Activated CD4-positive, alpha-beta T cell treated with anti-CD3 and anti-CD28 coated beads for 36 hours (primary cell): ENCODE measurements around the gene MAP3K4. TPM values are rescaled to one million over a fixed set of nuclear protein-coding genes. Genes with fewer than 3 reads are reported as not detected.
A peak's percentile ranks its signal among the peaks of the same experiment; 100 is the strongest.

Experiments used
- ATAC-seq: fragments of 200-7000 bp; cut with Tn5 transposase; one replicate; pipeline ENCODE4 v1.10.0; 2021; ENCODE audit warnings: mild to moderate bottlenecking, moderate library complexity
- CTCF ChIA-PET: fragments of 350-600 bp; sonication (Branson Sonifier 250); formaldehyde crosslinking; loops from one replicate; lab custom pipeline; 2021; ENCODE audit warnings: antibody characterized with exemption; lab: Charles Lee
- POLR2A ChIA-PET: fragments of 350-600 bp; sonication (Branson Sonifier 250); formaldehyde crosslinking; loops from one replicate; lab custom pipeline; 2021; ENCODE audit warnings: antibody characterized with exemption, inconsistent platforms; lab: Charles Lee
- DNase-seq: peaks from one replicate; pipeline ENCODE4 v3.0.0-alpha.2; 2020
- H3K27ac Mint-ChIP-seq: one replicate; pipeline ENCODE4 v1.8.0; 2021; ENCODE audit warnings: mixed read lengths
- H3K27me3 Mint-ChIP-seq: one replicate; pipeline ENCODE4 v1.8.0; 2021; ENCODE audit warnings: mixed read lengths
- H3K36me3 Mint-ChIP-seq: one replicate; pipeline ENCODE4 v1.8.0; 2021; ENCODE audit warnings: low read depth, mixed read lengths
- H3K4me1 Mint-ChIP-seq: one replicate; pipeline ENCODE4 v1.8.0; 2021; ENCODE audit warnings: mixed read lengths
- H3K4me3 Mint-ChIP-seq: one replicate; pipeline ENCODE4 v1.8.0; 2021; ENCODE audit warnings: mild to moderate bottlenecking, moderate library complexity, mixed read lengths
- H3K9me3 Mint-ChIP-seq: one replicate; pipeline ENCODE4 v1.8.0; 2021; ENCODE audit warnings: low read depth, mixed read lengths
- intact Hi-C, 2 experiments: fragments of 100-400 bp; cut with DNase I in 1 of 2; cut with micrococcal nuclease in 1 of 2; formaldehyde crosslinking; loops; one replicate each; pipeline versions ENCODE4 v1.14.2 to v1.15.1; 2022 to 2024; cut with DNase I, micrococcal nuclease
- total RNA-seq, 2 experiments: library from RNA; stranded (reverse); gene quantifications; one replicate each; pipeline ENCODE4 v1.2.3, GENCODE V29; 2021

MAP3K4 gene
- total RNA-seq, 2 experiments from 2014 or later = 45.3 to 61.2 TPM

GRCh38 chr6:161128680-161129196, 137.2 kb downstream of the MAP3K4 start:
- Mint-ChIP-seq H3K27ac (peak overlapping the region; percentile 89), H3K4me1 (peaks cover 34% of the 10 kb centered on the region), H3K9me3 (peaks cover 12% of the 10 kb centered on the region), H3K36me3 (peaks cover 56% of the 10 kb centered on the region), H3K27me3 (no peaks in the 10 kb centered on the region), H3K4me3 (peak overlapping the region; percentile 50)
- ChIA-PET CTCF (interaction anchor here (0.6 to 1.0 kb wide), 2 partner anchors 17 to 97 kb away, joined by 3 to 4 read pairs; no protein-coding TSS in a partner anchor), POLR2A (no interaction called here)
- DNase-seq (peak; percentile 76), ATAC-seq (peak; percentile 77)
- intact Hi-C loops = loop anchor here (2.0 to 10.0 kb wide), 4 partner anchors 108 to 146 kb away; partner anchors contain the start of gene AGPAT4 (in 2 of the 2)

GRCh38 chr6:161130541-161130940, 139.0 kb downstream of the MAP3K4 start:
- ATAC-seq = no peak
- no peaks in the 10 kb centered on the region for H3K27me3 Mint-ChIP-seq
- CTCF ChIA-PET = no interaction called here

GRCh38 chr6:161130967-161131766, 139.6 kb downstream of the MAP3K4 start:
- Mint-ChIP-seq H3K27ac (no peak overlapping the region), H3K27me3 (no peaks in the 10 kb centered on the region), H3K9me3 (no peaks in the 10 kb centered on the region), H3K4me3 (no peak overlapping the region), H3K36me3 (peaks cover 34% of the 10 kb centered on the region), H3K4me1 (peaks cover 34% of the 10 kb centered on the region)
- POLR2A ChIA-PET = no interaction called here
- CTCF ChIA-PET = no interaction called here
- DNase-seq (no peak), ATAC-seq (no peak)
- intact Hi-C loops = no loop called here

More at GRCh38 chr6:161130541-161130940, 139.0 kb downstream of the MAP3K4 start:
- no peak for DNase-seq
- Mint-ChIP-seq H3K4me1 (peaks cover 34% of the 10 kb centered on the region), H3K36me3 (peaks cover 38% of the 10 kb centered on the region), H3K4me3 (no peak overlapping the region), H3K27ac (peak overlapping the region; percentile 52), H3K9me3 (no peaks in the 10 kb centered on the region)
- POLR2A ChIA-PET = no interaction called here
- intact Hi-C loops = no loop called here

GRCh38 chr6:161132384-161132783, 140.8 kb downstream of the MAP3K4 start:
- no peak overlapping the region for H3K27ac Mint-ChIP-seq
- H3K4me3 Mint-ChIP-seq = no peak overlapping the region
- H3K4me1 Mint-ChIP-seq = peaks cover 25% of the 10 kb centered on the region
- CTCF ChIA-PET = interaction anchor here (1.3 kb wide), 2 partner anchors 83 to 202 kb away, joined by 3 to 7 read pairs; no protein-coding TSS in a partner anchor
- peaks cover 32% of the 10 kb centered on the region for H3K36me3 Mint-ChIP-seq
- intact Hi-C loops = no loop called here
- POLR2A ChIA-PET = no interaction called here
- DNase-seq = no peak
- H3K27me3 Mint-ChIP-seq = no peaks in the 10 kb centered on the region
- no peaks in the 10 kb centered on the region for H3K9me3 Mint-ChIP-seq
- no peak for ATAC-seq

- POLR2A ChIA-PET = no interaction called here
- intact Hi-C loops = no loop called here
- H3K4me1 Mint-ChIP-seq = peaks cover 11% of the 10 kb centered on the region
- no peak overlapping the region for H3K27ac Mint-ChIP-seq
- H3K4me3 Mint-ChIP-seq = no peak overlapping the region
- no peak for DNase-seq
- no peaks in the 10 kb centered on the region for H3K9me3 Mint-ChIP-seq
- peaks cover 29% of the 10 kb centered on the region for H3K36me3 Mint-ChIP-seq
- CTCF ChIA-PET = interaction anchor here (0.9 kb wide), 1 partner anchor 10 kb away, joined by 3 read pairs; no protein-coding TSS in a partner anchor
- no peaks in the 10 kb centered on the region for H3K27me3 Mint-ChIP-seq
- no peak for ATAC-seq
Observed at GRCh38 chr6:161133963-161134362, 142.4 kb downstream of the MAP3K4 start.

- H3K4me3 Mint-ChIP-seq = no peak overlapping the region
- ChIA-PET POLR2A (no interaction called here), CTCF (interaction anchor here (1.0 kb wide), 1 partner anchor 11 kb away, joined by 3 read pairs; no protein-coding TSS in a partner anchor)
- intact Hi-C loops = no loop called here
- DNase-seq (no peak), ATAC-seq (no peak)
- no peaks in the 10 kb centered on the region for H3K9me3 Mint-ChIP-seq
- H3K4me1 Mint-ChIP-seq = peaks cover 3% of the 10 kb centered on the region
- H3K27ac Mint-ChIP-seq = no peak overlapping the region
- H3K36me3 Mint-ChIP-seq = peaks cover 22% of the 10 kb centered on the region
- H3K27me3 Mint-ChIP-seq = no peaks in the 10 kb centered on the region
Observed at GRCh38 chr6:161134550-161135298, 143.2 kb downstream of the MAP3K4 start.

- intact Hi-C loops = no loop called here
- peaks cover 13% of the 10 kb centered on the region for H3K36me3 Mint-ChIP-seq
- peak overlapping the region; percentile 35 for H3K27ac Mint-ChIP-seq
- DNase-seq (no peak), ATAC-seq (no peak)
- ChIA-PET POLR2A (no interaction called here), CTCF (interaction anchor here (1.0 kb wide), 1 partner anchor 12 kb away, joined by 3 read pairs; no protein-coding TSS in a partner anchor)
- no peaks in the 10 kb centered on the region for H3K4me1 Mint-ChIP-seq
- no peaks in the 10 kb centered on the region for H3K9me3 Mint-ChIP-seq
- H3K4me3 Mint-ChIP-seq = no peak overlapping the region
- no peaks in the 10 kb centered on the region for H3K27me3 Mint-ChIP-seq
Observed at GRCh38 chr6:161135695-161136591, 144.4 kb downstream of the MAP3K4 start.

- Mint-ChIP-seq H3K9me3 (no peaks in the 10 kb centered on the region), H3K27ac (no peak overlapping the region), H3K4me3 (no peak overlapping the region), H3K36me3 (peaks cover 13% of the 10 kb centered on the region), H3K4me1 (no peaks in the 10 kb centered on the region), H3K27me3 (no peaks in the 10 kb centered on the region)
- ChIA-PET CTCF (no interaction called here), POLR2A (no interaction called here)
- ATAC-seq (no peak), DNase-seq (no peak)
- intact Hi-C loops = no loop called here
Observed at GRCh38 chr6:161136655-161137054, 145.1 kb downstream of the MAP3K4 start.

- Mint-ChIP-seq H3K27me3 (no peaks in the 10 kb centered on the region), H3K36me3 (peaks cover 14% of the 10 kb centered on the region), H3K27ac (no peak overlapping the region), H3K4me1 (no peaks in the 10 kb centered on the region), H3K9me3 (no peaks in the 10 kb centered on the region), H3K4me3 (no peak overlapping the region)
- ATAC-seq (no peak), DNase-seq (no peak)
- intact Hi-C loops = no loop called here
- ChIA-PET CTCF (interaction anchor here (0.6 to 0.8 kb wide), 2 partner anchors 237 to 1636 kb away, joined by 3 read pairs; no protein-coding TSS in a partner anchor), POLR2A (no interaction called here)
Observed at GRCh38 chr6:161137320-161137719, 145.8 kb downstream of the MAP3K4 start.

- H3K27ac Mint-ChIP-seq = no peak overlapping the region
- intact Hi-C loops = no loop called here
Observed at GRCh38 chr6:161137839-161138542, 146.4 kb downstream of the MAP3K4 start.

More at GRCh38 chr6:161137839-161138542, 146.4 kb downstream of the MAP3K4 start:
- Mint-ChIP-seq H3K36me3 (peaks cover 16% of the 10 kb centered on the region), H3K9me3 (no peaks in the 10 kb centered on the region), H3K4me3 (no peak overlapping the region), H3K27me3 (no peaks in the 10 kb centered on the region), H3K4me1 (no peaks in the 10 kb centered on the region)
- DNase-seq (no peak), ATAC-seq (peak; percentile 65)
- ChIA-PET CTCF (interaction anchor here (0.6 to 1.1 kb wide), 3 partner anchors 145 to 236 kb away, joined by 3 read pairs; no protein-coding TSS in a partner anchor), POLR2A (no interaction called here)
